H1 (cell line): Measurements from ENCODE around the gene ARID3B. TPM values are rescaled to one million over a fixed set of nuclear protein-coding genes. Genes with fewer than 3 reads are reported as not detected.

ENCODE experiments used
- CTCF ChIA-PET: fragments of 300-600 bp; sonication (Branson Sonifier 250); formaldehyde crosslinking; loops from one replicate; lab custom pipeline; 2021; ENCODE audit not compliant: partially characterized antibody; lab: Charles Lee
- POLR2A ChIA-PET: fragments of 300-600 bp; sonication (Branson Sonifier 250); formaldehyde crosslinking; loops from one replicate; lab custom pipeline; 2021; ENCODE audit warnings: inconsistent platforms; ENCODE audit not compliant: partially characterized antibody; lab: Charles Lee
- DNase-seq, 2 experiments: peaks; one replicate each; pipeline versions ENCODE4 v3.0.0 to v3.0.0-alpha.2; 2010 to 2022; ENCODE audit warnings: low spot score in 2 of 2, low read depth in 1 of 2, mixed read lengths in 1 of 2
- FAIRE-seq: peaks from 2 replicates; lab custom pipeline; 2011; peaks lifted over from hg19 to GRCh38; lab: Jason Lieb, UNC
- H2AFZ ChIP-seq: 2 replicates; pipeline ENCODE4 v1.8.1; 2012; ENCODE audit warnings: low read length, inconsistent platforms
- H2AK5ac ChIP-seq: 2 replicates; pipeline ENCODE4 v1.6.1; 2013; ENCODE audit warnings: low read depth, low read length
- H2BK120ac ChIP-seq: replicated peaks from 2 replicates; pipeline ENCODE3; 2013; ENCODE audit warnings: low read depth, low read length, inconsistent platforms
- H2BK12ac ChIP-seq: 2 replicates; pipeline ENCODE4 v1.6.1; 2013; ENCODE audit warnings: low read depth, low read length
- H2BK15ac ChIP-seq: 2 replicates; pipeline ENCODE4 v1.6.1; 2013; ENCODE audit warnings: low read length
- H2BK20ac ChIP-seq: 2 replicates; pipeline ENCODE4 v1.6.1; 2013; ENCODE audit warnings: low read length
- H2BK5ac ChIP-seq: 2 replicates; pipeline ENCODE4 v1.6.1; 2013; ENCODE audit warnings: low read depth, low read length
- H3K14ac ChIP-seq: 2 replicates; pipeline ENCODE4 v1.6.1; 2013; ENCODE audit warnings: inconsistent platforms; ENCODE audit not compliant: insufficient read length
- H3K18ac ChIP-seq: 2 replicates; pipeline ENCODE4 v1.6.1; 2013; ENCODE audit warnings: low read length; ENCODE audit errors: extremely low read depth
- H3K23ac ChIP-seq: 2 replicates; pipeline ENCODE4 v1.6.1; 2013; ENCODE audit warnings: inconsistent platforms; ENCODE audit not compliant: insufficient read length
- H3K23me2 ChIP-seq: 2 replicates; pipeline ENCODE4 v1.6.1; 2013; ENCODE audit warnings: low read depth, low read length
- H3K27ac ChIP-seq: 2 replicates; pipeline ENCODE4 v1.6.1; 2011; ENCODE audit warnings: low read depth, low read length, inconsistent platforms
- H3K27me3 ChIP-seq, 4 experiments: replicated peaks in 1 of 4; 1 replicate in 1 of 4; 2 replicates in 3 of 4; pipeline versions ENCODE4 v1.6.1 to v1.8.1; 2011 to 2013; ENCODE audit warnings: low read length in 3 of 4, mild to moderate bottlenecking in 3 of 4, inconsistent platforms in 2 of 4, mixed read lengths in 2 of 4, moderate library complexity in 1 of 4; ENCODE audit not compliant: control insufficient read depth in 3 of 4, insufficient read depth in 3 of 4; ENCODE audit errors: extremely low read depth in 1 of 4
- H3K36me3 ChIP-seq, 4 experiments: 2 replicates each; pipeline versions ENCODE4 v1.6.1 to v1.8.1; 2011 to 2013; ENCODE audit warnings: mild to moderate bottlenecking in 4 of 4, low read length in 3 of 4, moderate library complexity in 2 of 4, control low read depth in 1 of 4, inconsistent platforms in 1 of 4; ENCODE audit not compliant: insufficient read depth in 4 of 4, control insufficient read depth in 2 of 4
- H3K4ac ChIP-seq: replicated peaks from 2 replicates; pipeline ENCODE3; 2013; ENCODE audit warnings: low read length, low read depth, mixed read lengths, inconsistent platforms; ENCODE audit not compliant: insufficient read length
- H3K4me1 ChIP-seq, 4 experiments: replicated peaks in 1 of 4; 1 replicate in 1 of 4; 2 replicates in 3 of 4; pipeline versions ENCODE4 v1.6.1 to v1.8.1; 2011 to 2013; ENCODE audit warnings: low read length in 3 of 4, inconsistent platforms in 2 of 4, mixed read lengths in 1 of 4; ENCODE audit not compliant: insufficient read depth in 4 of 4, control insufficient read depth in 3 of 4
- H3K4me2 ChIP-seq, 2 experiments: 2 replicates each; pipeline versions ENCODE4 v1.6.1 to v1.8.1; 2011 to 2013; ENCODE audit warnings: low read depth in 2 of 2, low read length in 2 of 2, control low read depth in 1 of 2, inconsistent platforms in 1 of 2, mild to moderate bottlenecking in 1 of 2; ENCODE audit not compliant: insufficient read depth in 1 of 2
- H3K4me3 ChIP-seq, 4 experiments: fragments of 200-600, 300-600 bp in 1 of 4; sonication (generic), shearing (Covaris generic), sonication (Bioruptor Twin) in 1 of 4; 2 replicates each; pipeline versions ENCODE4 v1.5.1 to v1.8.1; 2011 to 2016; ENCODE audit warnings: low read length in 4 of 4, low read depth in 3 of 4, control low read depth in 2 of 4, inconsistent platforms in 2 of 4, mild to moderate bottlenecking in 2 of 4, mixed read lengths in 1 of 4, moderate library complexity in 1 of 4; ENCODE audit not compliant: insufficient read depth in 2 of 4; ENCODE audit errors: extremely low read depth in 1 of 4
- H3K56ac ChIP-seq: replicated peaks from 2 replicates; pipeline ENCODE3; 2013; ENCODE audit warnings: low read depth, mild to moderate bottlenecking, mixed read lengths, low read length, inconsistent platforms; ENCODE audit not compliant: insufficient read length
- H3K79me1 ChIP-seq: 2 replicates; pipeline ENCODE4 v1.6.1; 2013; ENCODE audit warnings: low read depth, low read length, control low read depth
- H3K79me2 ChIP-seq, 2 experiments: 2 replicates each; pipeline versions ENCODE4 v1.6.1 to v1.8.1; 2012 to 2013; ENCODE audit warnings: low read length in 2 of 2, mild to moderate bottlenecking in 2 of 2, inconsistent platforms in 1 of 2; ENCODE audit not compliant: insufficient read depth in 2 of 2, control insufficient read depth in 1 of 2
- H3K9ac ChIP-seq, 4 experiments: replicated peaks in 1 of 4; 1 replicate in 1 of 4; 2 replicates in 3 of 4; pipeline versions ENCODE4 v1.6.1 to v1.8.1; 2011 to 2013; ENCODE audit warnings: low read depth in 3 of 4, low read length in 3 of 4, control low read depth in 2 of 4, mild to moderate bottlenecking in 2 of 4, moderate library complexity in 2 of 4, inconsistent platforms in 1 of 4; ENCODE audit errors: extremely low read depth in 1 of 4
- H3K9me3 ChIP-seq, 2 experiments: 2 replicates each; pipeline versions ENCODE4 v1.6.1 to v1.8.1; 2012 to 2013; ENCODE audit warnings: mild to moderate bottlenecking in 2 of 2, moderate library complexity in 2 of 2, control low read depth in 1 of 2, inconsistent platforms in 1 of 2, low read depth in 1 of 2, low read length in 1 of 2, mixed read lengths in 1 of 2; ENCODE audit not compliant: insufficient read depth in 2 of 2
- H4K20me1 ChIP-seq, 2 experiments: replicated peaks in 1 of 2; 2 replicates each; pipeline versions ENCODE3 to v1.8.1; 2011 to 2013; ENCODE audit warnings: inconsistent platforms in 2 of 2, low read length in 2 of 2, mild to moderate bottlenecking in 1 of 2; ENCODE audit not compliant: insufficient read depth in 2 of 2, control insufficient read depth in 1 of 2
- H4K5ac ChIP-seq: 2 replicates; pipeline ENCODE4 v1.6.1; 2013; ENCODE audit warnings: low read length, low read depth, mixed read lengths, inconsistent platforms; ENCODE audit not compliant: insufficient read length
- H4K8ac ChIP-seq: 2 replicates; pipeline ENCODE4 v1.8.0; 2013; ENCODE audit warnings: mild to moderate bottlenecking, moderate library complexity, low read length, inconsistent platforms; ENCODE audit not compliant: insufficient read depth; ENCODE audit errors: extremely low read depth
- H4K91ac ChIP-seq: replicated peaks from 2 replicates; pipeline ENCODE3; 2013; ENCODE audit warnings: low read length, mixed read lengths, inconsistent platforms; ENCODE audit not compliant: insufficient read length
- FOSL1 ChIP-seq: IDR thresholded peaks from 2 replicates; pipeline ENCODE4 v1.6.1; 2011; ENCODE audit warnings: mild to moderate bottlenecking, low read depth, low read length, moderate library complexity; ENCODE audit not compliant: insufficient read depth
- HDAC2 ChIP-seq, 2 experiments: fragments of 300-600 bp in 1 of 2; sonication (generic) in 1 of 2; IDR thresholded peaks; 2 replicates each; pipeline ENCODE4 v1.6.1; 2011 to 2012; ENCODE audit warnings: low read depth in 2 of 2, low read length in 2 of 2, mild to moderate bottlenecking in 2 of 2, moderate library complexity in 2 of 2, borderline replicate concordance in 1 of 2, inconsistent platforms in 1 of 2
- RFX5 ChIP-seq: IDR thresholded peaks from 2 replicates; pipeline ENCODE4 v1.6.1; 2011; ENCODE audit warnings: low read depth, low read length, improper control_type of control experiment, borderline replicate concordance
- RXRA ChIP-seq: IDR thresholded peaks from 2 replicates; pipeline ENCODE4 v1.6.1; 2011; ENCODE audit warnings: low read depth, mild to moderate bottlenecking, low read length, moderate library complexity; ENCODE audit not compliant: insufficient read depth
- SIN3A ChIP-seq, 2 experiments: IDR thresholded peaks in 1 of 2; conservative IDR thresholded peaks in 1 of 2; 2 replicates each; pipeline ENCODE4 v1.6.1; 2011 to 2012; ENCODE audit warnings: low read length in 2 of 2, improper control_type of control experiment in 1 of 2, low read depth in 1 of 2, mild to moderate bottlenecking in 1 of 2
- SP1 ChIP-seq: IDR thresholded peaks from 2 replicates; pipeline ENCODE4 v1.6.1; 2011; ENCODE audit warnings: low read depth, low read length
- TBP ChIP-seq: IDR thresholded peaks from 2 replicates; pipeline ENCODE4 v1.6.1; 2011; ENCODE audit warnings: low read depth, low read length, improper control_type of control experiment
- WGBS, 2 experiments: shearing (Covaris generic) in 1 of 2; methylation state at CpG; one replicate each; pipeline versions ENCODE4 v1.1.6 to v1.1.7; 2013 to 2015; ENCODE audit warnings: low lambda C conversion rate in 2 of 2, mixed read lengths in 2 of 2, inconsistent platforms in 1 of 2, low coverage in 1 of 2, missing lambda C conversion rate in 1 of 2; ENCODE audit not compliant: insufficient replicate concordance in 2 of 2, insufficient coverage in 1 of 2, insufficient read length in 1 of 2; ENCODE audit errors: extremely low coverage in 1 of 2, missing lambda C conversion rate in 1 of 2; 5-methylcytosine and 5-hydroxymethylcytosine counted together
- polyA plus RNA-seq, 7 experiments: library from polyadenylated mRNA; depleted of rRNA in 3 of 7; stranded (reverse) in 5 of 7; unstranded in 2 of 7; fragments of >200 nt in 5 of 7; fragments of 200-250 nt in 2 of 7; gene quantifications; 1 replicate in 5 of 7; 2 replicates in 1 of 7; 4 replicates in 1 of 7; pipeline versions ENCODE4 v1.2.1 to v1.2.3, GENCODE V29; 2011 to 2013; ENCODE audit warnings: missing spikeins in 2 of 7, mixed read lengths in 2 of 7
- total RNA-seq: library from RNA; stranded (reverse); fragmentation: NEBNext Ultra II Directional; extraction: Animal tissue kit (Norgen Biotek cat#: 25700); gene quantifications from 2 replicates; pipeline ENCODE4 v1.2.1, GENCODE V29; 2021
- TF ChIP-seq, protein P1 (sequence below): IDR thresholded peaks from 2 replicates; pipeline ENCODE4 v1.6.1; 2011; ENCODE audit warnings: low read length, improper control_type of control experiment

ARID3B gene
- total and polyA plus RNA-seq, 2 of the 8 experiments (the other 6 are each of a cell fraction or from before 2014, with no cell fraction given): 81.0 to 115 TPM

GRCh38 chr15:74531144-74531811 lies 9.7 kb upstream of the ARID3B start:
- ChIA-PET CTCF (interaction anchor here (1.1 to 1.6 kb wide), 2 partner anchors 32 to 42 kb away, joined by 3 to 4 read pairs; no protein-coding TSS in a partner anchor), POLR2A (interaction anchor here (1.1 to 7.3 kb wide), 6 partner anchors 9 to 181 kb away, joined by 3 to 58 read pairs (median 7); partner anchors contain the start of gene ARID3B)
- Histone ChIP-seq H4K5ac (peak overlapping the region; percentile 13), H3K23me2 (no peaks in the 10 kb centered on the region; the same call in none of the 2 replicates), H3K4me1 (peaks cover 6 to 18% (median 11%) of the 10 kb centered on the region in 4 experiments), H2BK12ac (peak overlapping the region; percentile 89), H2BK20ac (peak overlapping the region; percentile 73), H3K4ac (no peak overlapping the region), H3K79me2 (no peaks in the 10 kb centered on the region), H3K18ac (peak overlapping the region; percentile 56), H2BK5ac (peak overlapping the region; percentile 94), H4K8ac (no peak overlapping the region), H3K9ac (peak overlapping the region in 2 of 4 experiments; percentile 0 to 28; a peak in 3 of 7 replicates), H3K36me3 (no peaks in the 10 kb centered on the region), H3K23ac (no peak overlapping the region), H4K91ac (peak overlapping the region; percentile 83), H3K56ac (no peak overlapping the region), H2AK5ac (peak overlapping the region; percentile 47), H3K4me2 (peak overlapping the region; percentile 51 to 62), H3K79me1 (no peaks in the 10 kb centered on the region), H2AFZ (no peak overlapping the region), H3K9me3 (no peaks in the 10 kb centered on the region), H2BK15ac (no peak overlapping the region), H3K27me3 (no peaks in the 10 kb centered on the region), H2BK120ac (peak overlapping the region; percentile 84), H3K14ac (no peak overlapping the region), H3K4me3 (peak overlapping the region in 2 of 4 experiments; percentile 5 to 40; a peak in 2 of 8 replicates), H4K20me1 (no peaks in the 10 kb centered on the region), H3K27ac (peak overlapping the region; percentile 84)
- WGBS, 2 experiments: 26% methylated on average over 4 of the region's 4 CpGs; no CpG with 5 or more reads in 1 of the 2 experiments
- FAIRE-seq: peak; percentile 79
- DNase-seq: peak in 1 of 2 experiments; percentile 55
- TF ChIP-seq FOSL1 (no peak), TBP (peak; percentile 89; the same call in 1 of the 2 replicates), RXRA (no peak), HDAC2 (IDR thresholded peaks at IDR 0.05; ENCODE audit: borderline replicate concordance in 1 of 2, low read depth in 2 of 2, low read length in 2 of 2) (peak; percentile 47 to 92; a peak in 2 of 4 replicates), RFX5 (no peak), SIN3A (conservative IDR thresholded peaks at IDR 0.05 in 1 of 2, IDR thresholded peaks at IDR 0.05 in 1 of 2; ENCODE audit: low read depth in 1 of 2, low read length in 2 of 2) (no peak), SP1 (peak; percentile 94)
- TF ChIP-seq, protein P1, sequence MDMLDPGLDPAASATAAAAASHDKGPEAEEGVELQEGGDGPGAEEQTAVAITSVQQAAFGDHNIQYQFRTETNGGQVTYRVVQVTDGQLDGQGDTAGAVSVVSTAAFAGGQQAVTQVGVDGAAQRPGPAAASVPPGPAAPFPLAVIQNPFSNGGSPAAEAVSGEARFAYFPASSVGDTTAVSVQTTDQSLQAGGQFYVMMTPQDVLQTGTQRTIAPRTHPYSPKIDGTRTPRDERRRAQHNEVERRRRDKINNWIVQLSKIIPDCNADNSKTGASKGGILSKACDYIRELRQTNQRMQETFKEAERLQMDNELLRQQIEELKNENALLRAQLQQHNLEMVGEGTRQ: no peak
